GM13976 (cell line): Measurements from ENCODE around the gene ROMO1.

Experiments used
- DNase-seq: peaks from one replicate; pipeline ENCODE4 v3.0.0; 2012; ENCODE audit warnings: low spot score
- in situ Hi-C: fragments of 300-500 bp; cut with MboI; formaldehyde crosslinking; loops from one replicate; pipeline ENCODE4 v1.12.0; 2022; ENCODE audit warnings: low sequenced_read_pairs, mixed read lengths, inconsistent platforms; ENCODE audit not compliant: unreplicated experiment
- TF ChIP-seq, protein P1 (sequence below): IDR thresholded peaks from 2 replicates; pipeline ENCODE4 v1.5.1; 2012; ENCODE audit warnings: borderline replicate concordance, mild to moderate bottlenecking; ENCODE audit not compliant: insufficient read depth; ENCODE audit errors: extremely low read depth, missing control alignments, control extremely low read depth

The ROMO1 gene

DNA sequence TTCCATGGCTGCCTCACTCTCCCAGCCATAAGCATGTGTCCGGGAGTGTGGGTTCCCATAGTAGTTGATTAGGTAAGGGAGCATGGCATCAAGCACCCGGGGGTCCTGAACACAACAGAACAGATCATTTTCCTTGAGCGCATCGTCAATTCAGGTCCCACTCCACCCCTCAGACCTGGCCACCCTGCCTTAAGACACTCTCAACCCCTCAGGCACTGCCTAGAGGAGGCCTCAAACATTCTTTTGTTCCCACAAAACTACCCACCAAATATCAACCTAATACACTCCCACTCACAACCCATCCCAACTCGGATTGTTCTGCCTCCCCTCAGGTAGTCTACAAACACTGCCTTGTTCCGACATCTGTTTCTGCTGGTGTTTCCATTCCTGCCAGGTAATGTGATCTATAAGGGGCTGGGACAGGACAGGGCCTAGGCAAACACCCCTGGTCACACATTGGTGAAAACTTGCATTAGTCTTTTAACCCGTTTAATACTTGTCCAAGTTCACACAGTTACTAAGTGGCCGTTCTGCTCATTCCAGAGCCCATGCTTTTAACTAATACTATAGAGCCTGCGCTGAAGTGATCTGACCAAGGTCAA lies 1.4 kb upstream of the ROMO1 start:
- DNase-seq = no peak
- TF ChIP-seq, protein P1, sequence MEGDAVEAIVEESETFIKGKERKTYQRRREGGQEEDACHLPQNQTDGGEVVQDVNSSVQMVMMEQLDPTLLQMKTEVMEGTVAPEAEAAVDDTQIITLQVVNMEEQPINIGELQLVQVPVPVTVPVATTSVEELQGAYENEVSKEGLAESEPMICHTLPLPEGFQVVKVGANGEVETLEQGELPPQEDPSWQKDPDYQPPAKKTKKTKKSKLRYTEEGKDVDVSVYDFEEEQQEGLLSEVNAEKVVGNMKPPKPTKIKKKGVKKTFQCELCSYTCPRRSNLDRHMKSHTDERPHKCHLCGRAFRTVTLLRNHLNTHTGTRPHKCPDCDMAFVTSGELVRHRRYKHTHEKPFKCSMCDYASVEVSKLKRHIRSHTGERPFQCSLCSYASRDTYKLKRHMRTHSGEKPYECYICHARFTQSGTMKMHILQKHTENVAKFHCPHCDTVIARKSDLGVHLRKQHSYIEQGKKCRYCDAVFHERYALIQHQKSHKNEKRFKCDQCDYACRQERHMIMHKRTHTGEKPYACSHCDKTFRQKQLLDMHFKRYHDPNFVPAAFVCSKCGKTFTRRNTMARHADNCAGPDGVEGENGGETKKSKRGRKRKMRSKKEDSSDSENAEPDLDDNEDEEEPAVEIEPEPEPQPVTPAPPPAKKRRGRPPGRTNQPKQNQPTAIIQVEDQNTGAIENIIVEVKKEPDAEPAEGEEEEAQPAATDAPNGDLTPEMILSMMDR = no peak
- in situ Hi-C loops = no loop called here

DNA sequence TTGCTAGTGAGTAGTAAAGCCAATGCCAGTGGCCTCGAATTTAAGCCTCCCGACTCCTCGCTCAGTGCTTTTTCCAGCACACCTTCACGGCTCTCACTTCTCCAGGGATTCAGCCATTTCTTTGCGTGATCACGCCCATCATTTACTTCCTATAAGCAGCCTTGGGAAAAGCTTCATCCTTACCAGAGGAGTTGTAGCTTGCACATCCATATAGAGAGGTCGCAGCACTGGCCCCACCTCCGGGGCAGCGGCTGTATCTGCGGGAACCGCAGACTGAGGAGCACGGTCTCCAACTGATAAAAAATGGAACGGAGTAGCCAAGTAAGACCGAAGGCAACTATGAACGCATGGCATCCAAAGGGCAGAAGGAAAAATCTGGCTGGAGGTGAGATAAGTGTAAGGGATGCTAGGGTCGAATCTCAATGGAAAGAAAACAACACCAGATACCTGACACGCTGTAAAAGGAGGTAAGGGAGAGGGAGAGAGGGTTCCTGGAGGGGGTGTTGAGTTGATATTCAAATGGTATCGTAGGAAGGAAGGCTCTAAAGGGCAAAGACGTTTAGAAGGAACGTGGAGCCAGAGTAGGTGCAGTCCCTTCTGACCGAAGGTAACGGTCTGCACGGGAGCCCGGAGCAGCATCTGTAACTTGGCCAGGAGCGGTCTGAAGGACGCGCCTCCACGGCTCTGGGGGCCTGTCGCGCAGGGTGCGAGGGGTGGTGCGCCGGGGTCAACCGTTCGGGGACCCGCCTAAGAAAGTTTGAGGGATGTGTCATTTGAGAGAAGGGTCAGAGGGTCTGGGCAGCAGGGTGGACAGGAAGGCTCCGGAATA lies 693 bp upstream of the ROMO1 start:
- in situ Hi-C loops = no loop called here

DNA sequence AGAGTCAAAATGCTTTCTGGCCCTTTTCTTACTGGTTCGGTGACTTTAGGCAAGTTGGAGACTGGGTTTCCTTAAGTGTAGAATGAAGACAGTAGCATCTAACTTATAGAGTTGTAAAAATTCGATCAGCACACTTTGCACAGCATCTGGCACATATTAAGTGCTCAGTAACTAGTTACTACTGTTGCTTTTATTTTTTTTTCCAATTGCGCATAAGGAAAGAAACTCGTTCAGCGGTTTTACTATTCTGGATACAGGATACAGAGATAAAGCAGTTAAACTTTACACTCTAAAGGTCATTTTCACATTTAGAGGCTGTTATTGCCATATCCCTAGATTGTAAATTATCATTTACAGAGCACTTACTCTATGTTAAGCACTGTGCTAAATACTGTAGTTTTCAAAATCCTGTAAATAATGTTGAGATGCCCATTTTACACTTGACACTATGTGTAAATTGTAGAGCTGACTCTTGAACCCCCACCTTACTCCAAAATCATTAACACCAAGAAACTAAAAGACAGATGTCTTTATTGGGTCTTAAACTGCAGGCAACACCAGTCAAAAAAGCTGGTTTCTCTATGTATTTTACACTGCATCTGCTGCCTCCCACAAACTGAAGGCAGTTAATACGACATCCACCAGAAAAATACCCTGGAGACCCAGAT lies 886 bp downstream of the ROMO1 start:
- in situ Hi-C loops = no loop called here
- TF ChIP-seq, protein P1 = no peak
- no peak for DNase-seq

More for the DNA sequence above, 693 bp upstream of the ROMO1 start:
- no peak for DNase-seq
- TF ChIP-seq, protein P1 = no peak

DNA sequence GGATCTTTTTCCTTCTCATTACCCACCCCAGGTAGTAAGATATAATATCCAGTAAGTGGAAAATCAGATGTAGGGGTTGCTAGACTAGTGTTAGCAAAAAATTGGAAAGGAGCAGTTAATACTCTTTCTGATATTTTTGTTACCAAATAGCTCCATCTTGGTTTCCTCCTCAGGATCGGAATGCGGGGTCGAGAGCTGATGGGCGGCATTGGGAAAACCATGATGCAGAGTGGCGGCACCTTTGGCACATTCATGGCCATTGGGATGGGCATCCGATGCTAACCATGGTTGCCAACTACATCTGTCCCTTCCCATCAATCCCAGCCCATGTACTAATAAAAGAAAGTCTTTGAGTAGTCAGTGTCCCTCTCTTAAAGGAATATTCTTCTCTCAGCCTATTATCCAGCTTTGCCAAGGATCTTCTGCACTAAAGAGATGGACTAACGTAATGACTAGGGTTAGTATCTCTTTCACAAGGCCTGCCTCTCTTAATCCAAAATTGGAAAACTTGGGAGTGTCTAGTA lies 1.5 kb downstream of the ROMO1 start:
- DNase-seq = no peak
- in situ Hi-C loops = no loop called here
- TF ChIP-seq, protein P1 = no peak

DNA sequence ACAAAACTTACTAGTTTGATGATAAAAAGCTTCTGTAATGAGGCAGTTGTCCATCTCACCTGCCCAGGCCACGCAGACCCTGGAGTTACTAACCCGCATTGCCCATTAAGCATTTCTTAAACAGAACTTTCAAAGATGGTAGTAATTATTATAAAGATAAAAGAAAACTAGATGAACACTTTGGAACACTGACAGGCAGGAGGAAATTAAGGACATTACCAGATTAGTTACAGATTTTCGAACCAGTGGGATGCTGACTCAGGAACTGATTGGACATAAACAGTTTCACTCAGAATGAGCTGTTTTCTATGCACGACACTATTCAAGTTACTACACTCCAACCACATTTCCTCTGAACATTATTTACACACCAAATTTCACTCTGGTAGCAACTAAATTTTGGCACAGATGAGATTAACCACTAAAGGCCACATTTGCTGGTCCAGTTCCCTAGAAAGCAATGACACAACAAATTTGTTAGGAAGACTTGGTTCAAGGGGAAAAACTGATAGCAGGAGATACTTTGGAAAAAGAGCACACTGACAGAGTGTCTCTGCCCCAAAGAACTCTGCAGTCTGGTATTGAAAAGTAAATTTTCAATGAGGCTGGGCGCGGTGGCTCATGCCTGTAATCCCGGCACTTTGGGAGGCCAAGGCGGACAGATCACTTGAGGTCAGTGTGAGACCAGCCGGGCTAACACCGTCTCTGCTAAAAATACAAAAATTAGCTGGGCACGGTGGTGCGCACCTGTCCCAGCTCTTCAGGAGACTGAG lies 3.0 kb downstream of the ROMO1 start:
- in situ Hi-C loops = no loop called here
- TF ChIP-seq, protein P1 = no peak
- no peak for DNase-seq

DNA sequence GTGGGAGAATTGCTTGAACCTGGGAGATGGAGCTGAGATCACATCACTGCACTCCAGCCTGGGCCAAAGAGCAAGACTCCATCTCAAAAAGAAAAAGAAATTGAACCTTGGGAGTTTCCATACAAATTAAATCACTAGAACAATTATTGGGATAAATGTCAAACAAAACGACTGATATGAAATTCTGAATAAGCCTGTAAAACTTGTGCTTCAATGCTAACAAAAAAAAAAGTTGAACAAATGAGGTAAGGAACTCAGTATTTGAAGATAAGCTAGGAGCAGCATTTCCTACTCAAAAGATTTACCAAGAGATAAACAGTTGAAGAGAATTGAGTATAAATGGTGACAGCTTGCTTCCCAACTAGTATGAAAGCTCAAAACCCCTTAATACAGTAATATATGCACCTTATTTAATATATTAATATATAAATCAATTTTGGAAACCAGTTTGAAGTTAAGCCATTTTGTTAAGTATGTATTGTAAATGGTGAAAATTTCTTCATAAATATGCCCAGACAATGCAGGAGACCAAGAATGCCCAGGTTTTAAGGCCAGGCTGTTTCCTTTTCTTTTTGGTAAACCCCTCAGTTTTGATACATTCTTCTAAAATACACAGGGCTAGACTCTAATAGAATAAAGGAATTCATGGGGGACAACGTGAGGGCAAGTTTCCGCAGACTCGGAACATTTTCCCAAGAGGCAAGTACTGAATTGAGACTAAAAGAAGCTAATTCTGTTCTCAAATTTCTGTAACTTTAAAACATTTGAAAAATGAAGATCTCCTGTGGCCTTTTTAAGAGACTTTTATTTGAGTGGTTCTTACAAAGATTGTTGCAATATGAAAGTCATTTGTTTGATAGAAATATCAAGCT lies 3.9 kb downstream of the ROMO1 start:
- in situ Hi-C loops = no loop called here
- TF ChIP-seq, protein P1 = no peak
- no peak for DNase-seq
